ENCODE data around the gene POU6F1. TPM values are rescaled to one million over a fixed set of nuclear protein-coding genes. Genes with fewer than 3 reads are reported as not detected.

The POU6F1 gene
- total and polyA plus RNA-seq, 9 of the 15 experiments (the other 6 are each of a cell fraction or from before 2014, with no cell fraction given), result 0.14 to 3.3 (median 1.1) TPM

- TF ChIP-seq MGA (IDR thresholded peaks at IDR 0.05) (peak; percentile 85), SMARCB1 (IDR thresholded peaks at IDR 0.05; ENCODE audit: insufficient read length, low read depth) (no peak), CREM (IDR thresholded peaks at IDR 0.05; ENCODE audit: low read depth) (peak; percentile 98), ZNF766 (CRISPR knock-in tag; conservative IDR thresholded peaks at IDR 0.05) (peak; percentile 73; the same call in 1 of the 2 replicates), NR3C1 (CRISPR knock-in tag; IDR thresholded peaks at IDR 0.05) (no peak), FOXO4 (CRISPR knock-in tag; IDR thresholded peaks at IDR 0.05) (no peak), ZNF3 (CRISPR knock-in tag; IDR thresholded peaks at IDR 0.05) (no peak), RCOR1 (IDR thresholded peaks at IDR 0.05; ENCODE audit: borderline replicate concordance in 1 of 2, low read depth in 2 of 2, low read length in 2 of 2) (no peak), RBM39 (optimal IDR thresholded peaks at IDR 0.05; ENCODE audit: low read depth, low read length) (no peak), NCOA6 (IDR thresholded peaks at IDR 0.05) (no peak), ARID3A (IDR thresholded peaks at IDR 0.05; ENCODE audit: borderline replicate concordance, low read depth, low read length) (no peak), ZNF561 (CRISPR knock-in tag; conservative IDR thresholded peaks at IDR 0.05) (no peak)
Observed at GRCh38 chr12:51172515-51173431, 45.1 kb downstream of the POU6F1 start, which contains the start of gene TFCP2 (continued).

Data from K562 (cell line).